Breast epithelium (tissue), 3 donors: Measurements from ENCODE around the gene EWSR1.

Experiments used
- POLR2A ChIP-seq: fragments of 450-650 bp; IDR thresholded peaks from one replicate; pipeline ENCODE4 v1.6.1; 2016; ENCODE audit warnings: antibody characterized with exemption, mild to moderate bottlenecking, moderate library complexity
- TF ChIP-seq, protein P1 (sequence below), 3 donors: fragments of 450-650 bp; IDR thresholded peaks; one replicate each; pipeline ENCODE4 v1.5.1; 2016 to 2017; ENCODE audit warnings: antibody characterized with exemption in 3 of 3, mild to moderate bottlenecking in 3 of 3, moderate library complexity in 3 of 3

DNA sequence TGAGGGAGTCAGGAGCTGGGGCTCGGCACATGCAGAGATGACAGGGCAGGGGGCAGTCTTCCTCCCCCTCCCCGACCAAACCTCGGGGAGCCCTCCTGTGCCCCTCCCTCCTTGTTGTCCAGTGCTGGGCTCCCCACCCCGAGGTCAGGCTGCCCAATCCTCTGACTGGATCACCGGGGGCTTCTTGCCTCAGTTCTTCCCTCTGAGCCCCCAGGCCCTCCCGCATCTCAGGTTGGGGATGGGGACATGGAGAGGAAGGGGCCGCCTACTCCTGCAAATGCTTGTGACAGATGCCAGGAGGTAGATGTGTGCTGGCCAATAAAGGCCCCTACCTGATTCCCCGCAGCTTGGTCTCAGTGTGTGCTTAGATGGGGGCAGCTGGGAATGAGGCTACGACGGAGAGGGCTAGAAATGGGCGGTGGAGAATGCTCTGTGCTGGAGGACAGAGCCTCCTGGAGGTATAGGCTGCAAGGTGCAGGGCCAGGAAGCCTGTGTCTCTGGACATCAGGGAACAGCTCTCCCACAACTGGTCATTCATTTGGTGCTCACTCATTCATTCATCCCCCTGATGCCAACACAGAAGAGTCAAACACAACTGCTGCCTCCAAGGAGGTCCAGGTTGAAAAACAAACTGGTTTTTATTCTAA, 8.7 kb upstream of the EWSR1 start:
- TF ChIP-seq, protein P1, sequence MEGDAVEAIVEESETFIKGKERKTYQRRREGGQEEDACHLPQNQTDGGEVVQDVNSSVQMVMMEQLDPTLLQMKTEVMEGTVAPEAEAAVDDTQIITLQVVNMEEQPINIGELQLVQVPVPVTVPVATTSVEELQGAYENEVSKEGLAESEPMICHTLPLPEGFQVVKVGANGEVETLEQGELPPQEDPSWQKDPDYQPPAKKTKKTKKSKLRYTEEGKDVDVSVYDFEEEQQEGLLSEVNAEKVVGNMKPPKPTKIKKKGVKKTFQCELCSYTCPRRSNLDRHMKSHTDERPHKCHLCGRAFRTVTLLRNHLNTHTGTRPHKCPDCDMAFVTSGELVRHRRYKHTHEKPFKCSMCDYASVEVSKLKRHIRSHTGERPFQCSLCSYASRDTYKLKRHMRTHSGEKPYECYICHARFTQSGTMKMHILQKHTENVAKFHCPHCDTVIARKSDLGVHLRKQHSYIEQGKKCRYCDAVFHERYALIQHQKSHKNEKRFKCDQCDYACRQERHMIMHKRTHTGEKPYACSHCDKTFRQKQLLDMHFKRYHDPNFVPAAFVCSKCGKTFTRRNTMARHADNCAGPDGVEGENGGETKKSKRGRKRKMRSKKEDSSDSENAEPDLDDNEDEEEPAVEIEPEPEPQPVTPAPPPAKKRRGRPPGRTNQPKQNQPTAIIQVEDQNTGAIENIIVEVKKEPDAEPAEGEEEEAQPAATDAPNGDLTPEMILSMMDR (IDR thresholded peaks at IDR 0.05) = no peak
- TF ChIP-seq POLR2A = no peak
